ENCODE data around the gene DTL.

DTL gene

DNA sequence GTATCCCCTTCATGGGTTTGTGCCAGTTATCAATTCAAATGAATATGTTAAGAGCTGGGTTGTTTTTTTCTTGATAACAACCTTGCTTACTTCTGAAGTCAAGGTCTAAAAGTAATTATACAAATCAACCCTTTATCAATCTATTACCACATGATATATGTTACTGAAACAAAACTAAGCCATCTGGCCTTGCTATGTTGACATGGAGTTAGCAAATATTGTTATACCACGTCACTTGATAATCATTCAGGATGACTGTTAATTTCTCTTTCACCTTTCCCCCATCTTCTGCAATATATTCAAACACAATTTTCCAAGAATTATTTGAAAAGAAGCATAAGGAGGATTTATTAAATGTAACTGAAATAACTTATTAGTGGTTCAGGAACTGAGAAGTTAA is 72.6 kb downstream of the DTL start:
- TF ChIP-seq, protein P1, sequence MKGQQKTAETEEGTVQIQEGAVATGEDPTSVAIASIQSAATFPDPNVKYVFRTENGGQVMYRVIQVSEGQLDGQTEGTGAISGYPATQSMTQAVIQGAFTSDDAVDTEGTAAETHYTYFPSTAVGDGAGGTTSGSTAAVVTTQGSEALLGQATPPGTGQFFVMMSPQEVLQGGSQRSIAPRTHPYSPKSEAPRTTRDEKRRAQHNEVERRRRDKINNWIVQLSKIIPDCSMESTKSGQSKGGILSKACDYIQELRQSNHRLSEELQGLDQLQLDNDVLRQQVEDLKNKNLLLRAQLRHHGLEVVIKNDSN (IDR thresholded peaks at IDR 0.05): no peak
- TF ChIP-seq CREB1 (IDR thresholded peaks at IDR 0.05; ENCODE audit: low read depth): no peak
- TF ChIP-seq EGR1 (IDR thresholded peaks at IDR 0.05): no peak
- no peak for TF ChIP-seq CEBPB (IDR thresholded peaks at IDR 0.05)
- TF ChIP-seq TAF1 (IDR thresholded peaks at IDR 0.05; ENCODE audit: low read depth): no peak
- no peak for TF ChIP-seq EP300 (IDR thresholded peaks at IDR 0.05; ENCODE audit: borderline replicate concordance)
- no peak for TF ChIP-seq RAD21 (IDR thresholded peaks at IDR 0.05; ENCODE audit: low read depth)
- TF ChIP-seq TEAD4 (IDR thresholded peaks at IDR 0.05): no peak
- TF ChIP-seq, protein P2, sequence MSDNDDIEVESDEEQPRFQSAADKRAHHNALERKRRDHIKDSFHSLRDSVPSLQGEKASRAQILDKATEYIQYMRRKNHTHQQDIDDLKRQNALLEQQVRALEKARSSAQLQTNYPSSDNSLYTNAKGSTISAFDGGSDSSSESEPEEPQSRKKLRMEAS (IDR thresholded peaks at IDR 0.05): no peak
- TF ChIP-seq TCF12 (IDR thresholded peaks at IDR 0.05; ENCODE audit: low read depth): no peak
- TF ChIP-seq ZBTB7A (IDR thresholded peaks at IDR 0.05; ENCODE audit: low read depth): no peak
- no peak for TF ChIP-seq YY1 (IDR thresholded peaks at IDR 0.05; ENCODE audit: low read depth)
- TF ChIP-seq, protein P3, sequence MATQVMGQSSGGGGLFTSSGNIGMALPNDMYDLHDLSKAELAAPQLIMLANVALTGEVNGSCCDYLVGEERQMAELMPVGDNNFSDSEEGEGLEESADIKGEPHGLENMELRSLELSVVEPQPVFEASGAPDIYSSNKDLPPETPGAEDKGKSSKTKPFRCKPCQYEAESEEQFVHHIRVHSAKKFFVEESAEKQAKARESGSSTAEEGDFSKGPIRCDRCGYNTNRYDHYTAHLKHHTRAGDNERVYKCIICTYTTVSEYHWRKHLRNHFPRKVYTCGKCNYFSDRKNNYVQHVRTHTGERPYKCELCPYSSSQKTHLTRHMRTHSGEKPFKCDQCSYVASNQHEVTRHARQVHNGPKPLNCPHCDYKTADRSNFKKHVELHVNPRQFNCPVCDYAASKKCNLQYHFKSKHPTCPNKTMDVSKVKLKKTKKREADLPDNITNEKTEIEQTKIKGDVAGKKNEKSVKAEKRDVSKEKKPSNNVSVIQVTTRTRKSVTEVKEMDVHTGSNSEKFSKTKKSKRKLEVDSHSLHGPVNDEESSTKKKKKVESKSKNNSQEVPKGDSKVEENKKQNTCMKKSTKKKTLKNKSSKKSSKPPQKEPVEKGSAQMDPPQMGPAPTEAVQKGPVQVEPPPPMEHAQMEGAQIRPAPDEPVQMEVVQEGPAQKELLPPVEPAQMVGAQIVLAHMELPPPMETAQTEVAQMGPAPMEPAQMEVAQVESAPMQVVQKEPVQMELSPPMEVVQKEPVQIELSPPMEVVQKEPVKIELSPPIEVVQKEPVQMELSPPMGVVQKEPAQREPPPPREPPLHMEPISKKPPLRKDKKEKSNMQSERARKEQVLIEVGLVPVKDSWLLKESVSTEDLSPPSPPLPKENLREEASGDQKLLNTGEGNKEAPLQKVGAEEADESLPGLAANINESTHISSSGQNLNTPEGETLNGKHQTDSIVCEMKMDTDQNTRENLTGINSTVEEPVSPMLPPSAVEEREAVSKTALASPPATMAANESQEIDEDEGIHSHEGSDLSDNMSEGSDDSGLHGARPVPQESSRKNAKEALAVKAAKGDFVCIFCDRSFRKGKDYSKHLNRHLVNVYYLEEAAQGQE (IDR thresholded peaks at IDR 0.05; ENCODE audit: low read depth): no peak
- TF ChIP-seq FOXM1 (IDR thresholded peaks at IDR 0.05; ENCODE audit: borderline replicate concordance, low read depth): no peak

DNA sequence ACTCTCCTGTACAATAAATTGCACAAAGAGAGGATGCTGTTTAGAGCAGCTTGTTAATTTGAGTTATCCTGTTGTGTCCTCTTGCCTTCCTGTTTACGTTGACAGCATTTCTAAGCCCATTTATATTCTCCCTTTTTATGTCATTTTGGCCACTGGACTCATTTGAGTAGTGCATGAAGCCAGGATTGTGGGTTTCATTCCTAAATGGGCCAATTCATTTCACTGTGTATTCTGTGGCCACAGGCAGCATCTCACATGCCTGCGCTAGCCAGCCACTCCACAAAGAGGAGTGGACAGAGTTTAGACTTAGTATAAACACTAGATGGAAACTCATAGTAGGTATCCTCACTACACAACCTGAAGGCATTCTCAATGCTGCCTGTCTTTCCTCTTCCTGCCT is 73.4 kb downstream of the DTL start:
- TF ChIP-seq RAD21 (IDR thresholded peaks at IDR 0.05; ENCODE audit: low read depth) (no peak), TEAD4 (IDR thresholded peaks at IDR 0.05) (no peak), EP300 (IDR thresholded peaks at IDR 0.05; ENCODE audit: borderline replicate concordance) (no peak), YY1 (IDR thresholded peaks at IDR 0.05; ENCODE audit: low read depth) (no peak), EGR1 (IDR thresholded peaks at IDR 0.05) (no peak), NFIC (IDR thresholded peaks at IDR 0.05) (no peak), ZBTB7A (IDR thresholded peaks at IDR 0.05; ENCODE audit: low read depth) (no peak), FOXM1 (IDR thresholded peaks at IDR 0.05; ENCODE audit: borderline replicate concordance, low read depth) (no peak), TAF1 (IDR thresholded peaks at IDR 0.05; ENCODE audit: low read depth) (no peak), TCF12 (IDR thresholded peaks at IDR 0.05; ENCODE audit: low read depth) (no peak), CEBPB (IDR thresholded peaks at IDR 0.05) (no peak), CREB1 (IDR thresholded peaks at IDR 0.05; ENCODE audit: low read depth) (no peak)
- TF ChIP-seq, protein P1 (IDR thresholded peaks at IDR 0.05): no peak
- TF ChIP-seq, protein P3 (IDR thresholded peaks at IDR 0.05; ENCODE audit: low read depth): no peak
- TF ChIP-seq, protein P2 (IDR thresholded peaks at IDR 0.05): no peak

DNA sequence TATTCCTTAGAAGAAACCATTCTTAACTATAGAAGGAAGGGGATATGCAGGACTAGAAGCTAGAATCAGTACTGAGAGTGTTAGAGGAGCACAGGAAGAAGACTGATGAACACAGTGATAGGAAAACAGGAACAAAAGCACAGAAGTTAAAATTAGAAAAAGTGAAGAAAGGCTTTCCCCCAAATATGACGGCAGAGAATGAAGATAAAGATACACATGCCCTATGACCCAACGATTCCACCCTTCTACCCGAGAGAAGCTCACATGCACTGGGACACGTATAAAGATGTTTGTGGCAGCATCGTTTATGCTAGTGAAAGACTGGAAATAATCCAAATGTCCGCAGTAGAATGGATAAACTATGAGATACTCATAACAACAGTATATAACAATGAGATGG is 74.2 kb downstream of the DTL start:
- TF ChIP-seq EGR1 (IDR thresholded peaks at IDR 0.05): no peak
- TF ChIP-seq YY1 (IDR thresholded peaks at IDR 0.05; ENCODE audit: low read depth): no peak
- TF ChIP-seq CREB1 (IDR thresholded peaks at IDR 0.05; ENCODE audit: low read depth): no peak
- TF ChIP-seq RAD21 (IDR thresholded peaks at IDR 0.05; ENCODE audit: low read depth): no peak
- TF ChIP-seq TEAD4 (IDR thresholded peaks at IDR 0.05): no peak
- TF ChIP-seq, protein P1 (IDR thresholded peaks at IDR 0.05): no peak
- TF ChIP-seq, protein P2 (IDR thresholded peaks at IDR 0.05): no peak
- TF ChIP-seq CEBPB (IDR thresholded peaks at IDR 0.05): no peak
- no peak for TF ChIP-seq FOXM1 (IDR thresholded peaks at IDR 0.05; ENCODE audit: borderline replicate concordance, low read depth)
- TF ChIP-seq, protein P3 (IDR thresholded peaks at IDR 0.05; ENCODE audit: low read depth): no peak
- no peak for TF ChIP-seq TAF1 (IDR thresholded peaks at IDR 0.05; ENCODE audit: low read depth)

DNA sequence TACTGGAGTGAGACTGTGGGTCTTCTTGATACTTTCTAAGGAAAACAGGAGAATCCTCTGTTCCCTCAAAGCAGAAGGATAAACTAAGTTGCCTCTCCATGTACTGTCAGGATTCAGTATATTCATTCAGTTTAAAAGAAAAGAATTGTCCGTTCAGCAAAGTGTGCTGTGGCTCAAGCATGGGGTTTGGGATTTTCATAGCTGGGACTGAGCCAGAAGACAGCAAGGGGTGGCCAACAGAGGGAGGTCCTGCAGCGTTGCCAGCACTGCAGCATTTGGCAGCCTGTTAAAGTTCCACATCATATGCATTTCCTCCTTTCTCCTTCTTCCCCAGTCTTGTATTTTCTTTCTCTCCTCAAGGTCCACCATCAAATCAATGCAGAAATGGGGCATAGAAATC is 75.1 kb downstream of the DTL start:
- TF ChIP-seq RAD21 (IDR thresholded peaks at IDR 0.05; ENCODE audit: low read depth): peak; percentile 41
- peak; percentile 55; the same call in 1 of the 2 replicates for TF ChIP-seq NFIC (IDR thresholded peaks at IDR 0.05)
- TF ChIP-seq, protein P1 (IDR thresholded peaks at IDR 0.05): no peak
